LNCaP clone FGC (cell line): ENCODE data around the gene LY86.

Experiments
- DNase-seq: peaks from one replicate; pipeline ENCODE4 v3.0.0-alpha.2; 2011; ENCODE audit warnings: low read depth
- H3K4me3 ChIP-seq: 2 replicates; pipeline ENCODE4 v1.5.1; 2011; ENCODE audit warnings: mild to moderate bottlenecking, low read depth, low read length, control low read depth
- CTCF ChIP-seq: IDR thresholded peaks from 2 replicates; pipeline ENCODE4 v1.5.1; 2012; ENCODE audit warnings: mild to moderate bottlenecking; ENCODE audit not compliant: control insufficient read depth, insufficient read depth; ENCODE audit errors: extremely low read depth

LY86 gene

GRCh38 chr6:6588064-6588923 lies at the start of gene LY86:
Gene LY86, plus strand, starts transcription at chr6:6588720. Its CDS starts 15 bp downstream, at chr6:6588735.
- TF ChIP-seq CTCF, result no peak
- DNase-seq, result no peak
- no peak within 1 kb of the TSS for H3K4me3 ChIP-seq

- DNase-seq, result no peak
- H3K4me3 ChIP-seq, result no peak overlapping the region
- no peak for TF ChIP-seq CTCF
These were observed 49.5 kb upstream of the LY86 start for GRCh38 chr6:6539036-6539435.

- DNase-seq, result no peak
- no peak overlapping the region for H3K4me3 ChIP-seq
- TF ChIP-seq CTCF, result no peak
These were observed 46.2 kb upstream of the LY86 start for GRCh38 chr6:6542357-6542756.

GRCh38 chr6:6543181-6543879 lies 45.2 kb upstream of the LY86 start:
- TF ChIP-seq CTCF, result no peak
- no peak for DNase-seq
- no peak overlapping the region for H3K4me3 ChIP-seq

- no peak overlapping the region for H3K4me3 ChIP-seq
- no peak for DNase-seq
These were observed 42.8 kb upstream of the LY86 start for GRCh38 chr6:6545616-6546317.

More at GRCh38 chr6:6545616-6546317, 42.8 kb upstream of the LY86 start:
- no peak for TF ChIP-seq CTCF
